DOHH2 (cell line): ENCODE data around the gene SLC6A3.

Experiments
- H3F3A ChIP-seq: fragments of 200-600 bp; sonication (generic), shearing (Covaris generic); 2 replicates; pipeline ENCODE4 v1.6.0; 2016; ENCODE audit warnings: antibody characterized with exemption, mild to moderate bottlenecking; ENCODE audit not compliant: control insufficient read depth, insufficient read depth
- H3K27ac ChIP-seq: fragments of 200-600 bp; sonication (generic); 2 replicates; pipeline ENCODE4 v1.5.1; 2014; ENCODE audit warnings: low read depth, mild to moderate bottlenecking, low read length, moderate library complexity
- H3K27me3 ChIP-seq: fragments of 200-600 bp; sonication (generic); 2 replicates; pipeline ENCODE4 v1.6.1; 2014; ENCODE audit warnings: mild to moderate bottlenecking, low read length, mixed read lengths; ENCODE audit not compliant: control insufficient read depth
- H3K36me3 ChIP-seq: fragments of 200-600 bp; sonication (generic); 2 replicates; pipeline ENCODE4 v1.6.1; 2014; ENCODE audit warnings: mild to moderate bottlenecking, low read length, moderate library complexity, mixed read lengths; ENCODE audit not compliant: control insufficient read depth
- H3K4me1 ChIP-seq: fragments of 200-600 bp; sonication (generic); 2 replicates; pipeline ENCODE4 v1.6.1; 2014; ENCODE audit warnings: mild to moderate bottlenecking, low read length, mixed read lengths; ENCODE audit not compliant: control insufficient read depth
- H3K4me2 ChIP-seq: fragments of 200-600 bp; sonication (generic); 2 replicates; pipeline ENCODE4 v1.6.0; 2014; ENCODE audit warnings: mild to moderate bottlenecking, low read length, moderate library complexity
- H3K4me3 ChIP-seq: fragments of 200-600 bp; sonication (generic); 2 replicates; pipeline ENCODE4 v1.5.1; 2014; ENCODE audit warnings: mild to moderate bottlenecking, low read length, mixed read lengths
- H3K79me2 ChIP-seq: fragments of 200-600 bp; sonication (generic); 2 replicates; pipeline ENCODE4 v1.6.1; 2014; ENCODE audit warnings: mild to moderate bottlenecking, low read length, mixed read lengths; ENCODE audit not compliant: control insufficient read depth
- H3K9me2 ChIP-seq: fragments of 200-600 bp; sonication (generic); replicated peaks from 2 replicates; pipeline ENCODE4 v1.6.1; 2014; ENCODE audit warnings: mild to moderate bottlenecking, low read length, mixed read lengths; ENCODE audit not compliant: control insufficient read depth
- H3K9me3 ChIP-seq: fragments of 200-600 bp; sonication (generic); 2 replicates; pipeline ENCODE4 v1.6.1; 2014; ENCODE audit warnings: antibody characterized with exemption, low read length, mixed read lengths; ENCODE audit not compliant: control insufficient read depth, insufficient read depth
- H4K20me1 ChIP-seq: fragments of 200-600 bp; sonication (generic); 2 replicates; pipeline ENCODE4 v1.6.0; 2014; ENCODE audit warnings: low read depth, mild to moderate bottlenecking, antibody characterized with exemption, low read length, moderate library complexity; ENCODE audit not compliant: control insufficient read depth, insufficient read depth
- CTCF ChIP-seq: fragments of 200-600 bp; sonication (generic); IDR thresholded peaks from one replicate; pipeline ENCODE4 v1.5.1; 2014; ENCODE audit warnings: antibody characterized with exemption, mild to moderate bottlenecking, low read depth, low read length; ENCODE audit not compliant: poor library complexity, severe bottlenecking
- EZH2phosphoT487 ChIP-seq: fragments of 200-600 bp; sonication (generic); IDR thresholded peaks from 2 replicates; pipeline ENCODE4 v1.6.1; 2017; ENCODE audit warnings: borderline replicate concordance, mild to moderate bottlenecking, antibody characterized with exemption, low read length, moderate library complexity, mixed read lengths

The SLC6A3 gene

GRCh38 chr5:1480806-1481205 is 35.6 kb upstream of the SLC6A3 start:
- Histone ChIP-seq H3K27me3 (no peaks in the 10 kb centered on the region), H3K4me2 (no peak overlapping the region), H4K20me1 (no peaks in the 10 kb centered on the region), H3K4me1 (peaks cover 52% of the 10 kb centered on the region), H3K36me3 (peaks cover 61% of the 10 kb centered on the region), H3K4me3 (no peak overlapping the region), H3K27ac (peak overlapping the region; percentile 37; the same call in 1 of the 2 replicates), H3K9me3 (no peaks in the 10 kb centered on the region), H3K9me2 (no peaks in the 10 kb centered on the region), H3F3A (no peaks in the 10 kb centered on the region), H3K79me2 (peaks cover 4% of the 10 kb centered on the region)
- no peak for TF ChIP-seq CTCF
- no peak for TF ChIP-seq EZH2phosphoT487

- no peaks in the 10 kb centered on the region for H4K20me1 ChIP-seq
- no peaks in the 10 kb centered on the region; the same call in 1 of the 2 replicates for H3K79me2 ChIP-seq
- H3K4me2 ChIP-seq = no peak overlapping the region
- H3K4me3 ChIP-seq = no peak overlapping the region
- no peaks in the 10 kb centered on the region for H3K27me3 ChIP-seq
- H3K27ac ChIP-seq = no peak overlapping the region
- H3K4me1 ChIP-seq = peaks cover 46% of the 10 kb centered on the region
- H3K36me3 ChIP-seq = peaks cover 61% of the 10 kb centered on the region
- TF ChIP-seq EZH2phosphoT487 (no peak), CTCF (no peak)
- H3K9me3 ChIP-seq = no peaks in the 10 kb centered on the region
- no peaks in the 10 kb centered on the region for H3K9me2 ChIP-seq
- H3F3A ChIP-seq = no peaks in the 10 kb centered on the region
These were observed 35.0 kb upstream of the SLC6A3 start for GRCh38 chr5:1480217-1480616.

- Histone ChIP-seq H3K4me1 (peaks cover 41% of the 10 kb centered on the region), H3K79me2 (no peaks in the 10 kb centered on the region; the same call in 1 of the 2 replicates), H3K9me3 (no peaks in the 10 kb centered on the region), H3K4me2 (no peak overlapping the region), H3K27me3 (no peaks in the 10 kb centered on the region), H3K36me3 (peaks cover 64% of the 10 kb centered on the region), H4K20me1 (no peaks in the 10 kb centered on the region), H3K27ac (no peak overlapping the region), H3K4me3 (no peak overlapping the region), H3F3A (no peaks in the 10 kb centered on the region), H3K9me2 (no peaks in the 10 kb centered on the region)
- TF ChIP-seq EZH2phosphoT487 (no peak), CTCF (peak; percentile 93)
These were observed 34.4 kb upstream of the SLC6A3 start for GRCh38 chr5:1479581-1480188.
